Sigmoid colon (tissue), 4 donors: ENCODE data around the gene RPE.
A peak's percentile ranks its signal among the peaks of the same experiment; 100 is the strongest.

ENCODE experiments used
- EP300 ChIP-seq, 4 donors: sonication (generic); formaldehyde crosslinking; IDR thresholded peaks; one replicate each; pipeline ENCODE4 v1.6.1; 2017; ENCODE audit warnings: antibody characterized with exemption in 4 of 4
- POLR2A ChIP-seq, 2 donors: fragments of 450-650 bp; IDR thresholded peaks; one replicate each; pipeline ENCODE4 v1.6.1; 2016; ENCODE audit warnings: antibody characterized with exemption in 2 of 2, mild to moderate bottlenecking in 2 of 2, moderate library complexity in 2 of 2
- POLR2AphosphoS5 ChIP-seq, 4 donors: sonication (generic); formaldehyde crosslinking; IDR thresholded peaks; one replicate each; pipeline ENCODE4 v1.6.1; 2017; ENCODE audit warnings: antibody characterized with exemption in 4 of 4
- TF ChIP-seq, protein P1 (sequence below), 4 experiments: fragments of 450-650 bp in 3 of 4; fragments of 200-600 bp in 1 of 4; IDR thresholded peaks; one replicate each; pipeline ENCODE4 v1.5.1; 2016 to 2019; ENCODE audit warnings: antibody characterized with exemption in 4 of 4, mild to moderate bottlenecking in 3 of 4, moderate library complexity in 2 of 4

DNA sequence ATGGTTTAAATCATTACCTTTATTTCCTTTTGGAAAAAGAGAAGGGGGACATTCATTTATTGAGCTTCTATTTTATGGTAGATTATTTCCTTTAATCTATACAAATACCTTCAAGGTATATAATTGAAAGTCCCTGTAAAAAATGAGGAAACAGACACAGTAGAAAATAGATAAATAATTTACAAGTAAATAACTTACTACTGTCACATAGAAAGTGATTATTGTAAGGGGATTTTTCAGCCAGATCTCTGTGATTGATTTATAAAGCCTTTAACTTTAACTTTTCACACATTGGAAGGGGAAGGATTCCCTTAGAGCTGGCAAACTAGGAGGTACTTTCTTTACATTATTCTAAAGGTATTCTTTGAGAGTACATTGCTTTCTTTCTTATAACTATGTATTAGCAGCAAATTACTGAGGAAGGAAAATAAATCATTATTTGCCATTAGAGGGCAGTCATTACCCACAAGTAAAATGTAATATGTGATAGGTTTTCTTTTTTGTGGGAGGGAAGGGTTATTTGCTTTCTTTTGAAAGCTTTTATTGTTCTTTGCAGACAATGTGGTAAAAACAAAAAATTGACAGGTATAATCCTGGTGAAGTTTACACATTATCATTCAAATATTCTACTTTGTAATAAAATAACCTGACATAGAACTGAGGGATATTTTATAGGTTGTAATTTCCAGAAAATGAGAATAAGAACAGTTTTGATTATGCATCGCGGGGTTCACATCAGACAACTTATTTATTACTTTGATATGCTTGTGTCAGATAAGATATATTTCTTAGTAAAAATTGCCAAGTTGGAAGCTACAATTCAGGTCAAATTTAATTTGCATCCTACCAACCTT is 24.8 kb upstream of the RPE start:
- TF ChIP-seq, protein P1, sequence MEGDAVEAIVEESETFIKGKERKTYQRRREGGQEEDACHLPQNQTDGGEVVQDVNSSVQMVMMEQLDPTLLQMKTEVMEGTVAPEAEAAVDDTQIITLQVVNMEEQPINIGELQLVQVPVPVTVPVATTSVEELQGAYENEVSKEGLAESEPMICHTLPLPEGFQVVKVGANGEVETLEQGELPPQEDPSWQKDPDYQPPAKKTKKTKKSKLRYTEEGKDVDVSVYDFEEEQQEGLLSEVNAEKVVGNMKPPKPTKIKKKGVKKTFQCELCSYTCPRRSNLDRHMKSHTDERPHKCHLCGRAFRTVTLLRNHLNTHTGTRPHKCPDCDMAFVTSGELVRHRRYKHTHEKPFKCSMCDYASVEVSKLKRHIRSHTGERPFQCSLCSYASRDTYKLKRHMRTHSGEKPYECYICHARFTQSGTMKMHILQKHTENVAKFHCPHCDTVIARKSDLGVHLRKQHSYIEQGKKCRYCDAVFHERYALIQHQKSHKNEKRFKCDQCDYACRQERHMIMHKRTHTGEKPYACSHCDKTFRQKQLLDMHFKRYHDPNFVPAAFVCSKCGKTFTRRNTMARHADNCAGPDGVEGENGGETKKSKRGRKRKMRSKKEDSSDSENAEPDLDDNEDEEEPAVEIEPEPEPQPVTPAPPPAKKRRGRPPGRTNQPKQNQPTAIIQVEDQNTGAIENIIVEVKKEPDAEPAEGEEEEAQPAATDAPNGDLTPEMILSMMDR (IDR thresholded peaks at IDR 0.05) = peak in 3 of 4 experiments; percentile 28 to 52 (median 39)
- TF ChIP-seq POLR2AphosphoS5 (IDR thresholded peaks at IDR 0.05) (no peak), POLR2A (IDR thresholded peaks at IDR 0.05) (no peak), EP300 (IDR thresholded peaks at IDR 0.05) (no peak)
